Fibroblast of lung (primary cell): Measurements from ENCODE around the gene RPL4. TPM values are rescaled to one million over a fixed set of nuclear protein-coding genes. Genes with fewer than 3 reads are reported as not detected.
"Not testable (repeated sequence)": the region's sequence is repeated elsewhere in the genome, so short reads cannot be mapped to it uniquely, and the experiment has no call there.

Source experiments
- DNase-seq, 2 donors: peaks; one replicate each; pipeline versions ENCODE4 v3.0.0 to v3.0.0-alpha.2; 2010; ENCODE audit warnings: low read depth in 2 of 2
- H2AFZ ChIP-seq: 2 replicates; pipeline ENCODE4 v1.5.1; 2012; ENCODE audit warnings: low read length, control low read depth, inconsistent platforms
- H3K27ac ChIP-seq: 2 replicates; pipeline ENCODE4 v1.5.1; 2011; ENCODE audit warnings: low read length, control low read depth; ENCODE audit not compliant: insufficient read depth
- H3K27me3 ChIP-seq: 2 replicates; pipeline ENCODE4 v1.5.1; 2011; ENCODE audit warnings: mild to moderate bottlenecking, low read length; ENCODE audit not compliant: control insufficient read depth, insufficient read depth
- H3K36me3 ChIP-seq: 2 replicates; pipeline ENCODE4 v1.5.1; 2011; ENCODE audit warnings: low read length; ENCODE audit not compliant: control insufficient read depth, insufficient read depth
- H3K4me1 ChIP-seq: 2 replicates; pipeline ENCODE4 v1.5.1; 2011; ENCODE audit warnings: low read length; ENCODE audit not compliant: control insufficient read depth, insufficient read depth; ENCODE audit errors: extremely low read depth
- H3K4me2 ChIP-seq: 2 replicates; pipeline ENCODE4 v1.5.1; 2011; ENCODE audit warnings: low read length, control low read depth; ENCODE audit not compliant: insufficient read depth; ENCODE audit errors: extremely low read depth
- H3K4me3 ChIP-seq, 4 experiments: fragments of 200-600 bp in 1 of 4; sonication (generic) in 1 of 4; replicated peaks in 1 of 4; 2 replicates each; pipeline ENCODE4 v1.5.1; 2011 to 2016; ENCODE audit warnings: low read length in 4 of 4, low read depth in 3 of 4, mild to moderate bottlenecking in 3 of 4, control low read depth in 2 of 4, inconsistent platforms in 1 of 4, mixed read lengths in 1 of 4; ENCODE audit not compliant: insufficient read depth in 1 of 4; ENCODE audit errors: control extremely low read depth in 1 of 4
- H3K79me2 ChIP-seq: 2 replicates; pipeline ENCODE4 v1.5.1; 2012; ENCODE audit warnings: mild to moderate bottlenecking, low read length, inconsistent platforms; ENCODE audit not compliant: control insufficient read depth, insufficient read depth
- H3K9ac ChIP-seq: 2 replicates; pipeline ENCODE4 v1.5.1; 2011; ENCODE audit warnings: mild to moderate bottlenecking, low read length, control low read depth; ENCODE audit not compliant: insufficient read depth
- H3K9me3 ChIP-seq: 2 replicates; pipeline ENCODE4 v1.5.1; 2012; ENCODE audit warnings: low read depth, low read length; ENCODE audit not compliant: control insufficient read depth, insufficient read depth
- H4K20me1 ChIP-seq: 2 replicates; pipeline ENCODE4 v1.5.1; 2011; ENCODE audit warnings: low read length; ENCODE audit not compliant: control insufficient read depth, insufficient read depth; ENCODE audit errors: extremely low read depth
- CTCF ChIP-seq, 2 donors: IDR thresholded peaks in 1 of 2; conservative IDR thresholded peaks in 1 of 2; 1 replicate in 1 of 2; 2 replicates in 1 of 2; pipeline ENCODE4 v1.5.1; 2011 to 2012; ENCODE audit warnings: low read length in 2 of 2, control low read depth in 1 of 2, inconsistent platforms in 1 of 2, low read depth in 1 of 2, mild to moderate bottlenecking in 1 of 2
- EZH2 ChIP-seq: IDR thresholded peaks from 2 replicates; pipeline ENCODE4 v1.5.1; 2012; ENCODE audit warnings: low read length, control low read depth, mild to moderate bottlenecking; ENCODE audit errors: missing control alignments
- polyA plus RNA-seq, 2 donors: library from polyadenylated mRNA; depleted of rRNA in 1 of 2; stranded (reverse) in 1 of 2; unstranded in 1 of 2; fragments of >200 nt; gene quantifications; 2 replicates each; pipeline ENCODE4 v1.2.1, GENCODE V29; 2011 to 2012; ENCODE audit warnings: missing spikeins in 1 of 2
- total RNA-seq: library from RNA; depleted of rRNA; stranded (reverse); fragments of >200 nt; gene quantifications from 2 replicates; pipeline ENCODE4 v1.2.1, GENCODE V29; 2014

Gene RPL4
- total and polyA plus RNA-seq, 2 donors (not counting 1 experiment from before 2014, with no cell fraction given) = 1,689 to 3,456 TPM

- peak overlapping the region; percentile 25 for H3K9ac ChIP-seq
- H3K79me2 ChIP-seq = peaks cover 67% of the 10 kb centered on the region
- H3K4me3 ChIP-seq = peak overlapping the region; percentile 63 to 98 (median 77)
- peak overlapping the region; percentile 60 for H3K4me2 ChIP-seq
- TF ChIP-seq EZH2 (no peak), CTCF (conservative IDR thresholded peaks at IDR 0.05 in 1 of 2, IDR thresholded peaks at IDR 0.05 in 1 of 2; ENCODE audit: low read depth in 1 of 2, low read length in 2 of 2) (no peak)
- no peaks in the 10 kb centered on the region for H4K20me1 ChIP-seq
- no peak overlapping the region for H2AFZ ChIP-seq
- no peaks in the 10 kb centered on the region for H3K9me3 ChIP-seq
- H3K36me3 ChIP-seq = peaks cover 4% of the 10 kb centered on the region
- H3K27me3 ChIP-seq = no peaks in the 10 kb centered on the region
- no peak for DNase-seq
- H3K27ac ChIP-seq = peak overlapping the region; percentile 90
- no peaks in the 10 kb centered on the region for H3K4me1 ChIP-seq
Observed at GRCh38 chr15:66505818-66506217, 1.2 kb upstream of the RPL4 start.

GRCh38 chr15:66505430-66505811 lies 766 bp upstream of the RPL4 start:
- H3K9me3 ChIP-seq = no peaks in the 10 kb centered on the region
- TF ChIP-seq EZH2 (no peak), CTCF (conservative IDR thresholded peaks at IDR 0.05 in 1 of 2, IDR thresholded peaks at IDR 0.05 in 1 of 2; ENCODE audit: low read depth in 1 of 2, low read length in 2 of 2) (no peak)
- no peaks in the 10 kb centered on the region for H3K4me1 ChIP-seq
- H3K79me2 ChIP-seq = peaks cover 71% of the 10 kb centered on the region
- peak overlapping the region; percentile 59 for H2AFZ ChIP-seq
- no peaks in the 10 kb centered on the region for H3K27me3 ChIP-seq
- H3K4me2 ChIP-seq = peak overlapping the region; percentile 60
- peaks cover 7% of the 10 kb centered on the region for H3K36me3 ChIP-seq
- H3K27ac ChIP-seq = peak overlapping the region; percentile 90
- peak overlapping the region; percentile 75 for H3K9ac ChIP-seq
- DNase-seq = peak in 1 of 2 donors; percentile 65
- peak overlapping the region; percentile 63 to 98 (median 77) for H3K4me3 ChIP-seq
- no peaks in the 10 kb centered on the region for H4K20me1 ChIP-seq

- H3K36me3 ChIP-seq = peaks cover 17% of the 10 kb centered on the region
- H3K79me2 ChIP-seq = peaks cover 74% of the 10 kb centered on the region
- H3K27me3 ChIP-seq = no peaks in the 10 kb centered on the region
- no peak for TF ChIP-seq EZH2
- no peak for TF ChIP-seq CTCF (conservative IDR thresholded peaks at IDR 0.05 in 1 of 2, IDR thresholded peaks at IDR 0.05 in 1 of 2; ENCODE audit: low read depth in 1 of 2, low read length in 2 of 2)
- DNase-seq = no peak
- H4K20me1 ChIP-seq = no peaks in the 10 kb centered on the region
- no peak overlapping the region for H2AFZ ChIP-seq
- H3K4me1 ChIP-seq = no peaks in the 10 kb centered on the region
- H3K4me3 ChIP-seq = peak overlapping the region; percentile 63 to 98 (median 77)
- no peaks in the 10 kb centered on the region for H3K9me3 ChIP-seq
- H3K27ac ChIP-seq = peak overlapping the region; percentile 90
- peak overlapping the region; percentile 75 for H3K9ac ChIP-seq
- peak overlapping the region; percentile 81 for H3K4me2 ChIP-seq
Observed at GRCh38 chr15:66503780-66504562, 684 bp downstream of the RPL4 start.

GRCh38 chr15:66503041-66503648 lies 1.5 kb downstream of the RPL4 start:
- H3K4me1 ChIP-seq, H2AFZ ChIP-seq, H3K27me3 ChIP-seq, H4K20me1 ChIP-seq, H3K9me3 ChIP-seq: not testable (repeated sequence)
- H3K9ac ChIP-seq = peak overlapping the region; percentile 75
- peak overlapping the region; percentile 63 to 98 (median 77) for H3K4me3 ChIP-seq
- peaks cover 18% of the 10 kb centered on the region for H3K36me3 ChIP-seq
- peak overlapping the region; percentile 90 for H3K27ac ChIP-seq
- DNase-seq = peak; percentile 20 to 53
- peak overlapping the region; percentile 81 for H3K4me2 ChIP-seq
- H3K79me2 ChIP-seq = peaks cover 68% of the 10 kb centered on the region
